ENCODE data around the gene SIGLEC10.
A peak's percentile ranks its signal among the peaks of the same experiment; 100 is the strongest.
"Not testable (repeated sequence)": the region's sequence is repeated elsewhere in the genome, so short reads cannot be mapped to it uniquely, and the experiment has no call there.

SIGLEC10 gene

DNA sequence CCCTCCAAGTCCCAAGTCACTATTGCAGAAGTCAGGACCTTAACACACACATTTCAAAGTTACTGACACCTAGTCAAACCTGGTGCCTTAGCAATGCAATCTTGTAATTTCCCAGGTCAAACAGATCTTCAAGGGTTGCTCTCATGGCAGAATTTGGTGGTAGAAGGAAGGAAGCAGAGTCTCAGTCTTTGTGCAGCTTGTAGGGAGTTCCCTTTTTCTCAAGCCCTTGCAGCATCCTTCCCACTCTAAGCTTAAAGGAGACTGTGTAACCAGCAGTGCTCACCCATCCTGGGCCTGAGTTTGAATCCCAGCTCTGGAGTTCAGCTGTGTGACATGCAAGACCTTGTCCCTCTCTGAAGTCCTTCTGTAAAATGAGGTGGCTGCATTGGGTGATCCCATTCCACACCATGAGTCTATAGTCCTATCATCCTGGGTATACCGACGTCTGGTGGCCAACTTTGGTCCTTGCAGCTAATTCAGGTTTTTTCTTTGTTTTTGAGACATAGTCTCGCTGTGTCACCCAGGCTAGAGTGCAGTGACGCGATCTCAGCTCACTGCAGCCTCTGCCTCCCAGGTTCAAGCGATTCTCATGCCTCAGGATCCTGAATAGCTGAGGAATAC lies 9.8 kb downstream of the SIGLEC10 start:
- H3K4me3 ChIP-seq (replicated peaks in 1 of 2; ENCODE audit: low read depth in 2 of 2, low read length in 2 of 2) = no peak overlapping the region
- TF ChIP-seq, protein P1, sequence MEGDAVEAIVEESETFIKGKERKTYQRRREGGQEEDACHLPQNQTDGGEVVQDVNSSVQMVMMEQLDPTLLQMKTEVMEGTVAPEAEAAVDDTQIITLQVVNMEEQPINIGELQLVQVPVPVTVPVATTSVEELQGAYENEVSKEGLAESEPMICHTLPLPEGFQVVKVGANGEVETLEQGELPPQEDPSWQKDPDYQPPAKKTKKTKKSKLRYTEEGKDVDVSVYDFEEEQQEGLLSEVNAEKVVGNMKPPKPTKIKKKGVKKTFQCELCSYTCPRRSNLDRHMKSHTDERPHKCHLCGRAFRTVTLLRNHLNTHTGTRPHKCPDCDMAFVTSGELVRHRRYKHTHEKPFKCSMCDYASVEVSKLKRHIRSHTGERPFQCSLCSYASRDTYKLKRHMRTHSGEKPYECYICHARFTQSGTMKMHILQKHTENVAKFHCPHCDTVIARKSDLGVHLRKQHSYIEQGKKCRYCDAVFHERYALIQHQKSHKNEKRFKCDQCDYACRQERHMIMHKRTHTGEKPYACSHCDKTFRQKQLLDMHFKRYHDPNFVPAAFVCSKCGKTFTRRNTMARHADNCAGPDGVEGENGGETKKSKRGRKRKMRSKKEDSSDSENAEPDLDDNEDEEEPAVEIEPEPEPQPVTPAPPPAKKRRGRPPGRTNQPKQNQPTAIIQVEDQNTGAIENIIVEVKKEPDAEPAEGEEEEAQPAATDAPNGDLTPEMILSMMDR (IDR thresholded peaks at IDR 0.05; ENCODE audit: low read depth, low read length) = peak; percentile 66
- DNase-seq (ENCODE audit: low read depth in 2 of 2) = peak; percentile 44 to 56

DNA sequence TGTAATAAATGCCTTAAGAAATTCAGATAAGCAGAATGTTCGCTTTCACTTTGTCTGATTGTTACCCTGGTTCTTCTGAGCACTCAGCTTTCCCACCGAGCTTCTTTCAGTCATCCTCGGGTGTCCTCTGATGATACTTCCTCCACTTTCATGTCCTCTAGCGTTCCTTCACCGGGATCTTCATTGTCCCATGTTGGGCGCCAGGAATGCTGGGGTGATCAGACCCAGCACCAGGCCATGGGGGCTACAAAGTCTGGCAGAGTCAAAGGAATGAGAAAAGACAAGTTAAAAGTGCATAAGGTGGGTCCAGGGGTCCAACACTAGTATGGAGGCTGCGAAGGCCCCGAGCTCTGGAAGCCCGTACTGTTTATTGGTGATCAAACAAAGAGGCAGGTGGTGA lies 15.3 kb downstream of the SIGLEC10 start:
- H3K4me3 ChIP-seq (replicated peaks in 1 of 2; ENCODE audit: low read depth in 2 of 2, low read length in 2 of 2) = no peak overlapping the region
- DNase-seq (ENCODE audit: low read depth in 2 of 2) = no peak
- TF ChIP-seq, protein P1 (IDR thresholded peaks at IDR 0.05; ENCODE audit: low read depth, low read length) = no peak

DNA sequence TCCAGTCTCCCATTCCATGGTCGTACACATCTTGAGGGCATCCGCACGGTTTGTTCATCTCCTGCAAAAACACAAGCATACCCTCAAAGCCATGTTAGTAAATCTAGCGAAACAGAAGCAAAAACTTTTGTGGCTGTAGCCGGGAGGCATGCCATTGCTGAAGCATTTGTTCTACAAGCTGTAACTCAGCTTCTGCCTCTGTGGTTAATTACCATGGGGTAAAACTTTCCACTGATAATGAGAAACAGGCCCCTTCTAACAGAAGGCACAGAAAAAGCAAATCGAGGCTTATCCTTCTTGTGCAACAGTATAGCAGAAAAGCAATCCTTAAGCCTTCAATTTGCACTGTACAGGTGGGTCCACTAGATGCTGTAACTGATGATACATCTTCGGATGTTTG lies 17.5 kb downstream of the SIGLEC10 start:
- not testable (repeated sequence) for DNase-seq (ENCODE audit: low read depth in 2 of 2)

DNA sequence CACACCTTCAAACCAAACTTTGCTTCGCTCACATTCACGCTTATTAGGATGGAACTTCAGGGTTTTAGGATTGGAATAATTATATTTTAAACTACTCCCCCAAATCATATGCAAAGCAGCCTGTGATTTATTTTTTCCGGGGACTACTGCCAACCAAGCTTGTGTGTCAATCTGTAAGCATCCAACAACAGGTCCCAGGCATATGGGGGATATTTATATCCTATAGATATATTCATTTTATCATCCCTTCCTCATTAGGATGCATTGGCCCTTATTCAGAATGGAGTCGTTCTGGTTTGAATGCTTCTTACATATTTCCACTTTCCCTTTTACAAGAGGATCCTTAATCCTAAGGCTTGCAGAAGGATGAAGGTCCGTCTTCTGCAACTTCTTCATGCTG lies 18.2 kb downstream of the SIGLEC10 start:
- TF ChIP-seq, protein P1 (IDR thresholded peaks at IDR 0.05; ENCODE audit: low read depth, low read length) = no peak
- DNase-seq (ENCODE audit: low read depth in 2 of 2) = no peak

More for the DNA sequence above, 17.5 kb downstream of the SIGLEC10 start:
- H3K4me3 ChIP-seq (replicated peaks in 1 of 2; ENCODE audit: low read depth in 2 of 2, low read length in 2 of 2) = not testable (repeated sequence)

GRCh38 chr19:51398096-51398704 lies 19.2 kb downstream of the SIGLEC10 start:
- peak; percentile 41 to 43 for DNase-seq (ENCODE audit: low read depth in 2 of 2)
- TF ChIP-seq, protein P1 (IDR thresholded peaks at IDR 0.05; ENCODE audit: low read depth, low read length) = peak; percentile 62
- H3K4me3 ChIP-seq (replicated peaks in 1 of 2; ENCODE audit: low read depth in 2 of 2, low read length in 2 of 2) = no peak overlapping the region

More for the DNA sequence above, 18.2 kb downstream of the SIGLEC10 start:
- no peak overlapping the region for H3K4me3 ChIP-seq (replicated peaks in 1 of 2; ENCODE audit: low read depth in 2 of 2, low read length in 2 of 2)

- not testable (repeated sequence) for DNase-seq (ENCODE audit: low read depth in 2 of 2)
Measured at GRCh38 chr19:51397453-51397852, 20.0 kb downstream of the SIGLEC10 start.

DNA sequence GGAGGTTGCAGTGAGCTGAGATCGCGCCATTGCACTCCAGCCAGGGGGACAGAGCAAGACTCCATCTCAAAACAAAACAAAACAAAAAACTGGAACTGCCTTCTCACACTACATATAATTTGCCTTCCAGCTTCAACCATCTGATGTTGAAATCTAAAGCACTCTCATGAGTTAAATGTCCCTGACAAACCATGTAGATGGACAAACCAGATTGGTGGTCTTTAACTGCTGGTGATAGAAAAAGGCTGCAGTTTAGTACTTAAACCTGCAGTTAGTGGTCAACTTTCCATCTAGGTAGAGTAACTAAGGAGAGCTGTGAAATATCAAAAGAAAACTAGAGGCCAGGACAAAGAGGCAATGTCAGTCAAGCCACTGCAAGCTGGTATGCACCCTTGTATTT lies 21.3 kb downstream of the SIGLEC10 start:
- TF ChIP-seq, protein P1 (IDR thresholded peaks at IDR 0.05; ENCODE audit: low read depth, low read length) = no peak
- no peak for DNase-seq (ENCODE audit: low read depth in 2 of 2)
- H3K4me3 ChIP-seq (replicated peaks in 1 of 2; ENCODE audit: low read depth in 2 of 2, low read length in 2 of 2) = no peak overlapping the region

More at GRCh38 chr19:51397453-51397852, 20.0 kb downstream of the SIGLEC10 start:
- not testable (repeated sequence) for H3K4me3 ChIP-seq (replicated peaks in 1 of 2; ENCODE audit: low read depth in 2 of 2, low read length in 2 of 2)
